ENCODE data around the gene CTCFL. TPM values are rescaled to one million over a fixed set of nuclear protein-coding genes. Genes with fewer than 3 reads are reported as not detected.

CTCFL gene
- total RNA-seq, 1 donor from 2014 or later, result 0.07 TPM

- no peak for DNase-seq (ENCODE audit: extremely low spot score, unreplicated experiment)
These were observed 66.4 kb downstream of the CTCFL start for GRCh38 chr20:57458400-57459160.

GRCh38 chr20:57457243-57458095, 67.5 kb downstream of the CTCFL start:
- Mint-ChIP-seq H3K9me3 (no peaks in the 10 kb centered on the region), H3K27me3 (peaks cover 11% of the 10 kb centered on the region), H3K27ac (no peak overlapping the region), H3K4me3 (no peak overlapping the region), H3K4me1 (ENCODE audit: unreplicated experiment) (no peaks in the 10 kb centered on the region), H3K36me3 (no peaks in the 10 kb centered on the region)
- TF ChIP-seq CTCF (conservative IDR thresholded peaks at IDR 0.05), result no peak
- DNase-seq (ENCODE audit: extremely low spot score, unreplicated experiment), result no peak

More at GRCh38 chr20:57458400-57459160, 66.4 kb downstream of the CTCFL start:
- Mint-ChIP-seq H3K4me1 (ENCODE audit: unreplicated experiment) (no peaks in the 10 kb centered on the region), H3K27me3 (peaks cover 11% of the 10 kb centered on the region), H3K27ac (no peak overlapping the region), H3K9me3 (no peaks in the 10 kb centered on the region), H3K36me3 (no peaks in the 10 kb centered on the region), H3K4me3 (no peak overlapping the region)
- no peak for TF ChIP-seq CTCF (conservative IDR thresholded peaks at IDR 0.05)

- TF ChIP-seq CTCF (conservative IDR thresholded peaks at IDR 0.05), result no peak
- no peaks in the 10 kb centered on the region for H3K36me3 Mint-ChIP-seq
- H3K27me3 Mint-ChIP-seq, result peaks cover 14% of the 10 kb centered on the region
- H3K27ac Mint-ChIP-seq, result no peak overlapping the region
- no peak for DNase-seq (ENCODE audit: extremely low spot score, unreplicated experiment)
- H3K4me1 Mint-ChIP-seq (ENCODE audit: unreplicated experiment), result no peaks in the 10 kb centered on the region
- no peaks in the 10 kb centered on the region for H3K9me3 Mint-ChIP-seq
- H3K4me3 Mint-ChIP-seq, result no peak overlapping the region
These were observed 68.8 kb downstream of the CTCFL start for GRCh38 chr20:57456116-57456515.

GRCh38 chr20:57455386-57455785, 69.6 kb downstream of the CTCFL start:
- Mint-ChIP-seq H3K4me3 (no peak overlapping the region), H3K4me1 (ENCODE audit: unreplicated experiment) (peaks cover 5% of the 10 kb centered on the region), H3K9me3 (no peaks in the 10 kb centered on the region), H3K36me3 (no peaks in the 10 kb centered on the region), H3K27me3 (peaks cover 17% of the 10 kb centered on the region), H3K27ac (no peak overlapping the region)
- TF ChIP-seq CTCF (conservative IDR thresholded peaks at IDR 0.05), result no peak
- DNase-seq (ENCODE audit: extremely low spot score, unreplicated experiment), result no peak

GRCh38 chr20:57451795-57452661, 72.9 kb downstream of the CTCFL start:
- Mint-ChIP-seq H3K27ac (no peak overlapping the region), H3K4me1 (ENCODE audit: unreplicated experiment) (peaks cover 5% of the 10 kb centered on the region), H3K4me3 (no peak overlapping the region), H3K27me3 (peaks cover 20% of the 10 kb centered on the region), H3K9me3 (no peaks in the 10 kb centered on the region), H3K36me3 (no peaks in the 10 kb centered on the region)
- no peak for TF ChIP-seq CTCF (conservative IDR thresholded peaks at IDR 0.05)
- DNase-seq (ENCODE audit: extremely low spot score, unreplicated experiment), result no peak
